Amniotic stem cell (primary cell): ENCODE measurements around the gene ASPA.
"Not testable (repeated sequence)": the region's sequence is repeated elsewhere in the genome, so short reads cannot be mapped to it uniquely, and the experiment has no call there.

ENCODE experiments used
- DNase-seq: peaks from one replicate; lab custom pipeline; 2025; lab: John Stamatoyannopoulos, UW

Gene ASPA

DNA sequence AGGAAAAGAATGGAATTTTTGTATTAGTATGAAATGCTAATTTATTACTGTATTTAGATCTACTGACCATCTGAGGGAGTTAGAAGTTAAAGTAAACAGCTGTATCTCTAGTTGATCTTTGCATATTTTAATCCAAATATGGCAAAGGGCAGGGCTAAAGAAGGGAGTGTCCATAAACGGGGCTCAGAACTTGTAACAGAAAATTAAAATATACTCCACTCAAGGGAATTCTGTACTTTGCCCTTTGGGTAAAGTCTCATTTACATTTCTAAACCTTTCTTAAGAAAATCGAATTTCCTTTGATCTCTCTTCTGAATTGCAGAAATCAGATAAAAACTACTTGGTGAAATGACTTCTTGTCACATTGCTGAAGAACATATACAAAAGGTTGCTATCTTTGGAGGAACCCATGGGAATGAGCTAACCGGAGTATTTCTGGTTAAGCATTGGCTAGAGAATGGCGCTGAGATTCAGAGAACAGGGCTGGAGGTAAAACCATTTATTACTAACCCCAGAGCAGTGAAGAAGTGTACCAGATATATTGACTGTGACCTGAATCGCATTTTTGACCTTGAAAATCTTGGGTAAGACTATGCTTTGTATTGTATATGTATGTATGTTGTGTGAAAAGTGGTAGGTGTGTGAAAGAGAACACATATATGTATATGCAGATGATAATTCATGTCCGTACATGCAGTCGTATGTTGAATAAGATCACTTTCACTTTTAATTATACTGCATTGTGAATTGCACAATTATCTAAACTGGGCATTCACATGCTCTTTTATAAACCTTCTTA is at the start of gene ASPA:
Gene ASPA, plus strand, starts transcription at position 186 of the 799 bp plus-strand sequence. Its CDS starts 163 bp downstream, at position 349.
- DNase-seq = no peak

DNA sequence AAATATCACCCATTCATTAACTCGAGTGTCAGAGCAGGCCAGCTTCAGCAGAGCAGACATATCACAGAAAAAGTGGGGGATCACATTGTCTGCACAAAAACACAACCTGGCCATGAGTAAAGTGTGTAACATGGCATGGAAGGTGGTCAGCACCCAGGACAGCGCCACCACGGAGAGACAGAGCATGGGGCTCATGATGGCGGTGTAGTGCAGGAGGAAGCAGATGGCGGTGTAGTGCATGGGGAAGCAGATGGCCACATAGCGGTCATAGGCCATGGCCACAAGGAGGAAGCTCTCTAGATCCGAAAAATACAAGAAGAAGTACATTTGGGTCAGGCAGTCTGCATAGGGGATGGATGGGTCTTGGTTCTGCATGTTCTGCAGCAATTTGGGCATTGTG is 42.6 kb upstream of the ASPA start:
- not testable (repeated sequence) for DNase-seq

DNA sequence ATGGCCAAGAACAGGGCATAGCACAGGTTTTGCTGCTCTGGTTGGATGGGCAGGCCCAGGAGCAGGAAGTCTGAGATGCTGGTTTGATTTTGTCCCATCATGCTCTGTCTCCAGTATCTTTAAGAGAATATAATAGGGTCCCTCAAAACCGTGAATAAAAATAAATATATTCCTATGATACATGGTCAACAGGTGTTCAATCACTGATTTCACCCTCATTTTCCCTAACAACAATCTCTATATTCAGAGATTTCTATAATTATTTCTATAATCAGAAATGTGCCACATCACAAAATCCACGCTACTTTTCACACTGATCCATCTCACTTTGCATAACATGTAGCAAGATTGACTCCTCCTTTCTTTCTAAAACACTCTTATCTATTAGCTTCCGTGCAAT is 42.1 kb upstream of the ASPA start, which contains the start of gene OR1E2:
Gene OR1E2, minus strand, starts transcription at position 101 of the 400 bp plus-strand sequence. Its CDS starts 0 bp downstream, at position 101.
- no peak for DNase-seq

DNA sequence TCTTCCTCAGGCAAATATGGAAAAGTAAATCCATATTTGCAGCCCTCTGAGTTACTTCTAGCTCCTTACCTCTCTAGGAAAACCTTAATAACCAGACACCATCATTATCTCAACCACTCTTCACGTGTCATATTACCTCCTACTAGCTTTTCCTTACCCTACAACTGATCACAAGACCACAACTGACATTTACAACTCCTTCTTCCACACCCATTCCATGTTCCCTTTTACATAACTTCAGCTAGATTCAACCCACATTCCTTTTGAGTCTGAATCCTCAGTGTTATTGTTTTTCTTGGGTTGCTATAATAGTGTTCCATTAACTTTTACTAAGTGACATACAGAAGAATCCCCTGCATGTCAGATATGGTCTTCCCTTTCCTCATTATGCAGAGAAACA is 37.4 kb upstream of the ASPA start:
- no peak for DNase-seq

DNA sequence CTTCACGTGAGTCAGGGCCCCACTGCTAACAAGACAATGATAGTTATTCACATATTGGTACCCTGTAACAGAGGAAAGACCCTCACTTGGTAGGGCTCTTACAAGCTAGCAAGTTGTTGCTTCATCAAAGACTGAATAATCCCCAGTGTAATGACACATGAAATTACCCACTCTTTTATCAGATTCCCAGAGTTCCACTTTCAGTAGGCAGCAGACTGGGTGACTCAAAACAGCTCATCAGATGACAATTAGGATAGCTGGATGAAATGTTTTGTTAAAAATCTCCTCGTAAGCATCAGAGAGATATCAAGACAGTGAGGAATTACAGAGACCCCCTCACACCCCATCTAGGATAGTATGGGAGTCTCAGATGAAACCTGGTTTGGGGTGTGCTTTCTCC is 35.3 kb upstream of the ASPA start:
- DNase-seq = no peak

DNA sequence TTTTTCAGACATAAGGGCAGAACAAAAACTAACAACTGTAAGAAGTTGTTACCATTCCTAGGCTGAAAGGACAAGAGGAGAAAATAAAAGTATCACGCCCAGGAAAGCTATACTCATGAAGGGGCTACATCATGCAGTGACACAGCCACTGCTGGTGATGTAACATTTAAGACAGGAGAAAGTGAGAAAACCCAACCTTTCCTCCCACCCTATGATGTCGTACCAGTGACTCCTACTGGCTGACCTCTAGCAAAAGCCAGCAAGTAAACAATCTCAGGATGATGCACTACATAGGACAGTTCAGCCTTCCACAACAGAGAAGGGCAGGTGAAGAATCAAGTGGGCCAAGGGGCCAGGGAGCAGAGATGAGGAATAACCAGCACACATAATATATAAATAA is 28.2 kb upstream of the ASPA start:
- DNase-seq = no peak

DNA sequence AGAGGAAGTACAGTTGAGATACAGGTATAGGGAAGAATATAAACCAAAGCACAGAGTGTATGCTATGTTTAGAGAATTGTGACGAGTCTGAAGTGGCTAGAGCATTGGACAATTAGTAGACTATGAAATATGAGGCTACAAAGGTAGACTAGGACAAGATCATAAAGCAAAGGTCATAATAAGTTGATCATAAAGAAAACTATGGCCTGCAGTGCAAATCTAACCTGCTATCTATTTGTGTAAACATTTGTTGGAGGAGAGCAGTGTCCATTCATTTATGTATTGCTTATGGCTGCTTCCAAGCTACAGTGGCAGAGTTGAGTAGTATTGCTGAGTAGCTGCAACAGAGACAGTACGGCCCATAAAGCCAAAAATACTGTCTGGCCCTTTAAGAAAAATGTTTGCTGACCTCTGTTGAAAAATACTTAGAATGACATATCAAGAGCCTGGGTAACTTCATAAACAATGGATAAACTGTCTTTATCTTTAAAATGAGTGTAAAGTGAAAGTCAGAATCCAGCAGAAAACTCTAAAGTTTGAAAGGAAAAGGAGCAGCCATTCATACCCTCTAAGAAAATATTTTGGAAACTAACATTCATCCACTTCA is 27.6 kb upstream of the ASPA start:
- no peak for DNase-seq

DNA sequence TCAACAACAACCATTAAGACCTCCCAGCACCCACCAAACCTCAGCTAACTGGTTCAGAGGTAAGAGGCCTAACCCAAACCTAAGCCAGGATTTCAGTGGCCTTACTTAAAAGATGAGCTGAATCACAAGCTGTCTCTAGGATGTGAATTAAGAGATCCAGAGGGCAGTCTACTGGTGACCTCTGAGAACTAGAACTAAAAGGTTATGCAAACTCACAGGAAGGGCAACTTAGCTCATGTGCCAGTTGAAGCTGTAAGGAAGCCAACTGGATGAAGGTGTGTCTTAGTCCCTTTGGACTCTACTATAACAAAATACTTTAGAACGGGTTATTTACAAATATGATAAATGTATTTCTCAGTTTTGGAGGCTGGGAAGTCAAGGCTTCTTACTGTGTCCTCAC is 9.4 kb upstream of the ASPA start:
- not testable (repeated sequence) for DNase-seq

DNA sequence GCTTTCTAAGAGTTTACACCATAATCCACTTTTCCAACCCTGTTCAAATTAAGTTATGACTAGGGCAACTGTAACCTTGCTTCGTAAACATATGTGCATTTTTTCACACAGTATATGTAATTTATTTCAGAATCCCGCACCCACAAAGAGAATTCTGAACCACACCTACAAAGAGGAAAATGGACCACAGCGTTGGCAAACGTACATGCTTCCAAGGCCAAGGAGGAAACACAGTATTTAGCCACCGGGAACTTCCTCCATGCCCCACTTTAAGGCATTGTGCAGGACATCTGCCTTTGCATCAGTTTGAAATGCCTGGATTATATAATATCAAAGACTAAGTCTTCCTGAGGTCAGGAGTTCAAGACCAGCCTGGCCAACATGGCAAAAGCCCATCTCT is 6.3 kb upstream of the ASPA start:
- DNase-seq = no peak

DNA sequence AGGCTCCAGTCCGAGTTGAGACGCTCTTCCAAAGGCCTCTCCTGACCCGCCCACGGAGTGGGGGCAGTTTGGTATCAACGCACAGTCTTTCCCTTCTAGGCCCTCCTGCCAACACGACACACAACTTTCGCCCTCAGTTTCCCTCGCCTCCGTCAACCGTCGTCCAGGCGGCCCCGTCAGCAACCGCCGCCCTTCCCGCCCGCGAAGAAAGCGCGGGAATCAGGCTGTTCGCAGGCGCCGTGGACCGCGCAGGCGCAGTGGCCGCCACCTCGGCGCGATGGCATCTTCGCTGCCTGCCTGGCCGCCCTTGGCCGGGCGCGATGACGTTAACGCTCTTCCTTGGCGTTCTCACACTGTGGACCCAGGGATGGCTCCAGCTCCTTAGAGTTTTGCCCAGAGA is 4.2 kb upstream of the ASPA start, which contains the start of gene SPATA22:
Gene SPATA22, minus strand, starts transcription at position 221 of the 400 bp plus-strand sequence. CDS start 2,494 bp downstream, outside the sequence.
- DNase-seq = no peak

DNA sequence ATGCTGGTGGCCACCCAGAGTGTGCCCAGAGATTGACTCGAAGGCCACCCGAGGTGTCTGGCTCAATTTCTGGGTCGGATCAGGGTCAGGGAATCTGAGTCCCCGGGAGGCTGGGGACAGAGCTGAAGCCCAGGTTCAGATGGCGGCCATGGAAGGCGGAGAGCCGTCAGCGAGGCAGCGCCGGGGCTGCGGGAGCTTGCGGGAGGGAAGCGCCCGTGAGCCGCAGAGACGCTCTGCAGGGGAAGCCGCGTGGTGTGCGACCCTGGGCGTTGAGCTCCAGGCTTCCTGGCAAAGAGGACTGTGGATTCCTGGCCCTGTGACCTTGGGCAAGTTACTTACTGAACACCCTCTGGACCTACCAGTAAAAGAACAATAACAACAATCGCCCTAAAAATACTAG is 3.7 kb upstream of the ASPA start:
- no peak for DNase-seq

DNA sequence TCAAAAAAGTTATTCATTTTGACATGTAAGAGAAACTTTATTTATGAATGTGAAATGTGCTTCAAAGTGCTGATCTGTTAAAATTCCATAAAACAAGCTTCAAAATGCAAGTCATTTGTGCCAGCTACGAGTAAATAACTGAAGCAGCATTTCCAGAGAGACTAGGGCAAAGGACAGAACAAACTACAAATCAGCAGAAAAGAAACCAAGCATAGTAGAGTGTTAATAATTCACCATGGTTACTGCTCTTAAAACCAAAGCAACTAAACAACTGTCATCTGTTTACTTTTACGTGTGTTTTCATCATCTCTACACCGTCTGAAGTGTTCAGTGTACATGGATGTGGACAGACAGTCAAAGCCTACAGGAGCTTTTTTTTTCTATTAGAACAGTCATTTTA is 1.6 kb upstream of the ASPA start:
- no peak for DNase-seq

DNA sequence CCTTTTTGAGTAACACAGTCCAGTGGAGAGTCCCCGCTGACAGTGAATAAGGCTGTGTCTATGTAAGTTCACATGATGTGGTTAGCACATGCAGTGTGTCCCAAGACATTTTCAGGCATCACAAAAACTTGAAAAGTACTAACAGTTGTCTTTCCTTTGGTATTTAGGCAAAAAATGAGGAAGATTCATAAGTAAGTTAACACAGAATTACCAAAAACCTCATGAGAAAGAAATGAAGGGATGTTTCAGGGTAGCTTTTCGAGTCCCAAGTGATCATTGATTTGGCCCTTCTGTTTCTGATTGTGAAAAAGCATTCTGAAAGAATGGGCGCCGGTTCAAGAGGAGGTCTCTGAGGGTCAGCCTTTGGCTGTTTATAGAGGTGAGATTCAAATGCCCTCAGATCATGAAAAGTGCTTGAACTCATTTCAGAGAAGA is 529 bp upstream of the ASPA start:
- no peak for DNase-seq

DNA sequence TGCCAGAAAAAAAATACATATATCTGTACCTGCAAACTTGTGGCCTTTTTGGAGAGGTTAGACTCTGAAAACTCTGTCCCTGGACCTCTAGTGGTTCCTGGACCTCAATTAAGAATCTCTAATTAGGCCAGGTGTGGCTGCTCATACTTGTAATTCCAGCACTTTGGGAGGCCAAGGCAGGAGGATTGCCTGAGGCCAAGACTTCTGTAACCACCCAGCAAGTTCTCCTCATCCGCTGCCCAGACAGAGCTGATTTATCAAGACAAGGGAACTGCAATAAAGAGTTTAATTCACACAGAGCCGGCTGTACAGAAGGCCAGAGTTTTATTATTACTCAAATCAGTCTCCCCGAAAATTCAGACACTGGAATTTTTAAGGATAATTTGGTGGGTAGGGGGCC is 4.2 kb downstream of the ASPA start:
- no peak for DNase-seq

DNA sequence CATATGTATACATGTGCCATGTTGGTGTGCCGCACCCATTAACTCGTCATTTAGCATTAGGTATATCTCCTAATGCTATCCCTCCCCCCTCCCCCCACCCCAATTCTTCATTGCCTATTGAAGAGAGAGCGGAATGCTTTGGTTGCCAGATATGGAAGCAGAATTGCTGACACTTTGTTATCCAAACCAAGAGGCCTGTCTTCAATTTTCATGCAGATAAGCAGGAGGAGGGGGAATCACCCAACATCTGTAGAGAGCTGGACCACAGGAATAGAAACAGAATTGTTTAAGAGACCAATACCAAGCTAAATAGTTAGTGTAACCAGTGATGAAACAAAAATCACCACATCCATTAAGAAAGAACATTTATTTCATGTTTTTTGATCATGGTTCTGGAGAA is 7.1 kb downstream of the ASPA start:
- no peak for DNase-seq

DNA sequence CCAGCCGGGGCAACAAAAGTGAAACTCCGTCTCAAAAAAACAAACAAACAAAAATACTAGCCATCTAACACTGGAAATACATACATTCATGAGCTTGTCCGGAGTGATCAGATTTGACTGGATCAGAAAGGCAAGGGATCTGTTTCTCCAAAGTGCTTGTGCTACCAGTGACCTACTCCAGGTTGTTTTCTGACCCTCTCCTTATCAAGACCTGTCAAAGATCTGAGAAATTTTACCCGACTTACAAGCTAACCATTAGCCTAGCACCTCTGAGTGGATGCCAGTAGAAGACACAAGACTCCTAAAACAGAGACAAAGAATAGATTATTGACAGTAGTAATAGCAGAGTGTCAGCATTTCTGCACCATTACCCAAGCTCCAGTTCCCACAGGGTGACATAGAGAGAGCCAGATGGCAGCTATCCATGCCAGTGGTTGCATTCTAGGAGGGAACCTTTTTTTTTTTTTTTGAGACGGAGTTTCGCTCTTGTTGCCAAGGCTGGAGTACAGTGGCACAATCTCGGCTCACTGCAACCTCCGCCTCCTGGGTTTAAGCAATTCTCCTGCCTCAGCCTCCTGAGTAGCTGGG is 9.8 kb downstream of the ASPA start:
- DNase-seq = no peak

DNA sequence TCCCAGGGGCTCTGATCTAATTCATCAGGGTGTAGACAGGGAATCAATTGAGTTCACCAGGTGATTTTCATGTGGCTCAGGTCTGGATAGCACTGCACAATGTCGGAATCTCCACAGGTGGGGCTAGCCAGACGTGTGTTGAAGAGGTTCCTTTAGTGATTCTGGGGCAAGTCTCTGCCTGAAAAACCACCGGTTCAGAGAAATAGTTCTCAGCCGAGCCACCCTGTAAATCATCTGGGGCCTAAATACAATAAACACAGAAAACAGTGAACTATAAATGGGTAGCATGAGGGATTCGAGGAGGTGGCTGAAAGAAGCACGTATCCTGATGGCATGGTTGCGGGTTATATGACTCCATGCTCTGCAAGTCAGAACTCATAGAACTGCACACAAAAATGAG is 21.3 kb downstream of the ASPA start:
- no peak for DNase-seq

DNA sequence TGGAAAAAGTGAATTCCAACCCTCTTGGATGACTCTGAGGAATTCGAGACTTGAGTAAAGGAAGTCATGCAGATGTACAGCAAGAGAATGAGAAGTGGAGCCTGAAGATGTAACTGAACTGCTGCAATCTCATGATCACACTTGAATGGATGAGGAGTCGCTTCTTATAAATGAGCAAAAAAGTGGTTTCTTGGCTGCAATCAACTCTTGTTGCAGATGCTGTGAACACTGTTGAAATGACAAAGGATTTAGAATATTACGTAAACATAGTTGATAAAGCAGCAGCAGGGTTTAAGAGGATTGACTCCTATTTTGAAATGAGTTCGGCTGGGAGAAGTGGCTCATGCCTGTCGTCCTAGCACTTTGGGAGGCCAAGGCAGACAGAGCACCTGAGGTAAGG is 25.5 kb downstream of the ASPA start:
- DNase-seq = no peak

DNA sequence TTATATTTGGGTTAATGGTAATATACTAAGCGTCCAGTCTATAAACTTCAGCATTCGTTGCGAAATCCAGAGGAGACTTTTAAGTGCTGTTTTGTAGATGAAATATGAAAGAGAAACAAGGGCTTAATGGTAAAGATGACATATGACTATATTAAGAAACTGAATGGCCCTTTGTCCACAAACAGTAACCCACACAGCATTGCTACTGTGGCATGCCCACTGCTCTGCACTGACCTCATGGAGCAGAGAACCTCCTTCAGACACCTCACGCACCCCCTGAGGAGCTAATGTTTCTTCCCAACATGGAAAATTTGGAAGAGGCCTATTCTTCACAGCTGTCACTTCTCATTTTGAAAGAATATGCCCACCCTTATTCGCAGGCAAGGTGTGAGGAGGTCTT is 26.7 kb downstream of the ASPA start:
- DNase-seq = no peak

DNA sequence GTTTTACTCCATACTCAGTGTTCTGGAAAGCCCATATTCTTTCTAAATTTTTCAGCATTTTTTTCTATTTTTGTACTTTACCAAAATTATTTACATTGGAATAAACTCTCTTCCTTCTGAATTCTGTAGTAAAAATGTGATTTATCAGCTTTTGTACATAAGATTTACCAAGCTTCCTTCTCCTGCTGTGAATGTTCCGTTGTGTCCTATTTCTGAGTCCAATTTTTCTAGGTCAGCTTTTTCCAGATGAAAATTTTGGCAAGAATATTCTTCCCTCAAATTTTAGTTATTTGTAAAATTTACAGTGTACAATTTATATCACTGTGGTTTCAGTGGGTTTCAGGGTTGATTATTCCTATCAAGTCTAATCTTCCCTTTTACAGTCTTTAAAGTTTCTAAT is 27.5 kb downstream of the ASPA start:
- DNase-seq = no peak

DNA sequence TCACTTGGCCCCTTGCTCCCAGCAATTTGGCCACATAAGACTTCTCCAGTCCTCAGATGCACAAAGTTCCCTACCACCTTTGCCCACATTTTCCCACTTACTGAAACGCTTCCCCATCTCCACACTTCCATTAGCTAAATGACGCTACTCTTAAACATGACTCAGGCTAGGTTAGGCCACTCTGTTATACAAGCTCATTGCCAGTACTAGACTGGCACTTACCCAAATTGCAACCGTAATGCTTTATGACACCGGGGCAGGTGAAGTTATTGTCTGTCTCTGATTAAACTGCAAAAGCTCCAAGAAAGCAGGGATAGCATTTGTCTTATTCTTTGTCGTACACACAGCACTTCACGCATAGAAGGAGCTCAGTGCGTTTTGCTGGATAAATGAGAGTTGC is 29.2 kb downstream of the ASPA start:
- no peak for DNase-seq

DNA sequence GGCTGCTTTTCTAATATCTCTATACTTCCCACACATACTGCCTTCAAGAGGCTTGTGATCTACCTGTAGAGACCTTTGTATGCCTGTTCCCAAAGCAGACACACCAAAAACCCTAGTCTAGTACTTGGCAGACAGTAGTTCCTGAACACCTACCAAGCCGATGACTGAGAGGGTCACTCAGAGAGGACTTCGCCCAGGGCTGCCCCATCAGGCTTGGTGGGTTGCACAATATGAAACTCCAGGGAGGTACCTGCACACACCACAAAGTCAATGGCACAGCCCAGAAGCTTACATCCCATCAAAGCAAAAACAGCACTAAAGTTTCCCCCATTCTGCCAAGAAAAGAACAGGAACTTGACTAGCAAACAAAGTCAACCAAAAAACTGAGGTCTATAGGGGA is 30.3 kb downstream of the ASPA start:
- no peak for DNase-seq

DNA sequence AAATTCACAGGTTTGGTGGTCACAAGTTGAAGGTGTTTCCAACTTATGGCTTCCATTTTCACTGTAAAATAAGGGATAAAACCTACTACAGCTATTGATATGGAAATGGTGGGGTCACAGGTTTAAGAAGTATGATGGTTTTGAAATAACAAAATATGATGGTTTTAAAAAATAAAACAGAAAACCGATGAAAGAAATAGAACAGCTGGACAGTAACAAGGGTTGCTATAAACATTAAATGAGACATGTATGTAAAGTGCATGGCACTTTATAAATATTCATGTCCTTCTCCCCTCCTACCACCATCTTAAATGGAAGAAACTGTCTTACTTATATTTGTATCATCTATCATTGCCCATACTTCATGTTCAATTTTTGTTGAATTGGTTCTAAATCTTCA is 31.3 kb downstream of the ASPA start:
- no peak for DNase-seq
